Smooth muscle cell (in vitro differentiated cells): ENCODE data around the gene NKD2. TPM values are rescaled to one million over a fixed set of nuclear protein-coding genes. Genes with fewer than 3 reads are reported as not detected.

Source experiments
- DNase-seq: peaks from one replicate; lab custom pipeline; 2025; ENCODE audit not compliant: unreplicated experiment; lab: John Stamatoyannopoulos, UW
- H2AFZ ChIP-seq: fragments of 200-600 bp; sonication (generic); 2 replicates; pipeline ENCODE4 v1.6.0; 2016; ENCODE audit warnings: antibody characterized with exemption, low read depth, mild to moderate bottlenecking
- H3F3A ChIP-seq: fragments of 200-600 bp; sonication (generic); 2 replicates; pipeline ENCODE4 v1.6.0; 2017; ENCODE audit warnings: antibody characterized with exemption, low read depth
- H3K27ac ChIP-seq: fragments of 200-600 bp; sonication (generic); 2 replicates; pipeline ENCODE4 v1.5.1; 2016; ENCODE audit warnings: low read depth, mild to moderate bottlenecking
- H3K27me3 ChIP-seq: fragments of 200-600 bp; sonication (generic); 2 replicates; pipeline ENCODE4 v1.6.1; 2016; ENCODE audit warnings: low read depth, mild to moderate bottlenecking
- H3K36me3 ChIP-seq: fragments of 200-600 bp; sonication (generic); 2 replicates; pipeline ENCODE4 v1.5.1; 2016; ENCODE audit warnings: low read depth
- H3K4me1 ChIP-seq: fragments of 200-600 bp; sonication (generic); 2 replicates; pipeline ENCODE4 v1.5.1; 2016; ENCODE audit warnings: low read depth
- H3K4me2 ChIP-seq: fragments of 200-600 bp; sonication (generic); 2 replicates; pipeline ENCODE4 v1.6.0; 2016; ENCODE audit warnings: mild to moderate bottlenecking
- H3K4me3 ChIP-seq: fragments of 200-600 bp; sonication (generic); 2 replicates; pipeline ENCODE4 v1.5.1; 2016; ENCODE audit warnings: mild to moderate bottlenecking
- H3K79me2 ChIP-seq: fragments of 200-600 bp; sonication (generic); 2 replicates; pipeline ENCODE4 v1.6.0; 2016; ENCODE audit warnings: low read depth, mild to moderate bottlenecking
- H3K9ac ChIP-seq: fragments of 200-600 bp; sonication (generic); 2 replicates; pipeline ENCODE4 v1.6.0; 2016; ENCODE audit warnings: low read depth
- H3K9me3 ChIP-seq: fragments of 200-600 bp; sonication (generic); replicated peaks from 2 replicates; pipeline ENCODE4 v1.5.1; 2016; ENCODE audit warnings: low read depth
- H4K20me1 ChIP-seq: fragments of 200-600 bp; sonication (generic); 2 replicates; pipeline ENCODE4 v1.6.0; 2016; ENCODE audit warnings: low read depth
- CTCF ChIP-seq: fragments of 200-600 bp; sonication (generic); IDR thresholded peaks from 2 replicates; pipeline ENCODE4 v1.5.1; 2017; ENCODE audit warnings: borderline replicate concordance, mild to moderate bottlenecking, antibody characterized with exemption; ENCODE audit not compliant: insufficient read depth, poor library complexity, severe bottlenecking
- WGBS: methylation state at CpG from one replicate; pipeline ENCODE4 v1.1.7; 2016; ENCODE audit warnings: low lambda C conversion rate; 5-methylcytosine and 5-hydroxymethylcytosine counted together
- polyA plus RNA-seq: library from polyadenylated mRNA; unstranded; fragments of >200 nt; fragmentation: Nextera tagmentation; extraction: Ambion mirVana; gene quantifications from 2 replicates; pipeline ENCODE4 v1.2.1, GENCODE V29; 2016
- total RNA-seq: library from RNA; depleted of rRNA; stranded (reverse); fragments of >200 nt; gene quantifications from 2 replicates; pipeline ENCODE4 v1.2.3, GENCODE V29; 2014

Gene NKD2
- total and polyA plus RNA-seq, 2 experiments from 2014 or later: 32.5 to 122 TPM

GRCh38 chr5:963310-963672 is 45.3 kb upstream of the NKD2 start:
- TF ChIP-seq CTCF: no peak
- no peaks in the 10 kb centered on the region for H4K20me1 ChIP-seq
- peak overlapping the region; percentile 52 for H3K9ac ChIP-seq
- no peaks in the 10 kb centered on the region for H3K27me3 ChIP-seq
- peak overlapping the region; percentile 37 for H3K4me2 ChIP-seq
- WGBS: 76% methylated on average over 9 of the region's 10 CpGs
- peak overlapping the region; percentile 90 for H3K27ac ChIP-seq
- H3K9me3 ChIP-seq: no peaks in the 10 kb centered on the region
- H3K4me3 ChIP-seq: no peak overlapping the region
- peaks cover 21% of the 10 kb centered on the region for H3F3A ChIP-seq
- H3K79me2 ChIP-seq: no peaks in the 10 kb centered on the region
- no peak overlapping the region for H2AFZ ChIP-seq
- peaks cover 2% of the 10 kb centered on the region for H3K4me1 ChIP-seq
- H3K36me3 ChIP-seq: no peaks in the 10 kb centered on the region
- DNase-seq: no peak

GRCh38 chr5:963673-964531 is 44.7 kb upstream of the NKD2 start:
- peaks cover 8% of the 10 kb centered on the region for H3K4me1 ChIP-seq
- no peaks in the 10 kb centered on the region for H4K20me1 ChIP-seq
- peaks cover 21% of the 10 kb centered on the region for H3F3A ChIP-seq
- no peaks in the 10 kb centered on the region for H3K9me3 ChIP-seq
- peak overlapping the region; percentile 57 for H3K4me2 ChIP-seq
- H3K9ac ChIP-seq: peak overlapping the region; percentile 63
- H3K27ac ChIP-seq: peak overlapping the region; percentile 90
- no peak overlapping the region for H2AFZ ChIP-seq
- DNase-seq: peak; percentile 69
- H3K27me3 ChIP-seq: no peaks in the 10 kb centered on the region
- WGBS: 41% methylated on average over 31 of the region's 31 CpGs
- no peak overlapping the region for H3K4me3 ChIP-seq
- no peak for TF ChIP-seq CTCF
- H3K36me3 ChIP-seq: no peaks in the 10 kb centered on the region
- H3K79me2 ChIP-seq: no peaks in the 10 kb centered on the region

GRCh38 chr5:964821-965220 is 43.8 kb upstream of the NKD2 start:
- Histone ChIP-seq H4K20me1 (no peaks in the 10 kb centered on the region), H3K4me3 (no peak overlapping the region), H3F3A (peaks cover 21% of the 10 kb centered on the region), H2AFZ (no peak overlapping the region), H3K9me3 (no peaks in the 10 kb centered on the region), H3K4me1 (peaks cover 14% of the 10 kb centered on the region), H3K79me2 (no peaks in the 10 kb centered on the region), H3K27ac (peak overlapping the region; percentile 90), H3K4me2 (peak overlapping the region; percentile 57), H3K27me3 (no peaks in the 10 kb centered on the region), H3K36me3 (no peaks in the 10 kb centered on the region), H3K9ac (peak overlapping the region; percentile 63)
- DNase-seq: no peak
- 43% methylated on average over 10 of the region's 10 CpGs for WGBS
- TF ChIP-seq CTCF: no peak
